HUES64 (cell line): ENCODE measurements around the gene SLC35E3.

Source experiments
- H3K27ac ChIP-seq: 2 replicates; pipeline ENCODE4 v1.7.0; 2013; ENCODE audit warnings: low read depth, low read length, inconsistent platforms
- H3K27me3 ChIP-seq: 2 replicates; pipeline ENCODE4 v1.6.1; 2013; ENCODE audit warnings: mild to moderate bottlenecking, low read length; ENCODE audit not compliant: insufficient read depth
- H3K36me3 ChIP-seq: 2 replicates; pipeline ENCODE4 v1.6.1; 2013; ENCODE audit warnings: mild to moderate bottlenecking, low read length; ENCODE audit not compliant: insufficient read depth
- H3K4me1 ChIP-seq: 2 replicates; pipeline ENCODE4 v1.6.1; 2013; ENCODE audit warnings: mild to moderate bottlenecking, low read length, moderate library complexity; ENCODE audit not compliant: insufficient read depth
- H3K4me3 ChIP-seq: 2 replicates; pipeline ENCODE4 v1.5.1; 2013; ENCODE audit warnings: mild to moderate bottlenecking, low read length, moderate library complexity
- H3K9ac ChIP-seq: 2 replicates; pipeline ENCODE4 v1.6.1; 2013; ENCODE audit warnings: mild to moderate bottlenecking, low read depth, low read length
- H3K9me3 ChIP-seq: 2 replicates; pipeline ENCODE4 v1.6.1; 2013; ENCODE audit warnings: low read depth, low read length; ENCODE audit not compliant: insufficient read depth
- WGBS: fragments of 150-250, 120-280 bp; methylation state at CpG from one replicate; pipeline ENCODE4 v1.1.7; 2013; ENCODE audit warnings: missing lambda C conversion rate; 5-methylcytosine and 5-hydroxymethylcytosine counted together

Gene SLC35E3

DNA sequence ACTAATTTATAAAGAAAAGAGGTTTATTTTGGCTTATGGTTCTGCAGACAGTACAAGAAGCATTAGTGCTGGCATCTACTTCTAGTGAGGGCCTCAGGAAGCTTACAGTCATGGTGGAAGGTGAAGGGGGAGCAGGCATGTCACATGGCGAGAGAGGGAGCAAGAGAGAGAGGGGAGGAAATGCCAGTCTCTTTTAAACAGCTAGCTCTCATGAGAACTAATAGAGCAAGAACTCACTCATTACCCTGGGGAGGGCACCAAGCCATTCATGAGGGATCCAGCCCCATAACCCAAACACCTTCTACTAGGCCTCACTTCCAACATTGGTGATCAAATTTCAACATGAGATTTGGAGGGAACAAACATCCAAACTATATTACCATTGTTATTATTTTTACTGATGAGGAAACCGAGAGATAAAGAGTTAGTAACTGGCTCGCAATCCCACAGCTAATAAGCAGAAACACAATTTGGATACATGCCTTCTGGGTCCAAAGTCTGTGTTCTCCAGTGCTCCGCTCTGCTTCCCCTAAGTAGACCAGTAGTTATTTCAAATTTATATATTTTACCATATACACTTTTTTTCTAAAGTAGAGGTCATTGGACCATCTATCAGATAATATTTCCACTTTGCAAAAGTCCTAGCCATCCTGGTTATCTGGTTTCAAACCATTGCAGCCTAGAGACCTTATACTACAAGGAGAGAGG is 9.7 kb downstream of the SLC35E3 start:
- Histone ChIP-seq H3K27ac (no peak overlapping the region), H3K27me3 (no peaks in the 10 kb centered on the region), H3K36me3 (peaks cover 75% of the 10 kb centered on the region), H3K4me3 (no peak overlapping the region), H3K4me1 (no peaks in the 10 kb centered on the region), H3K9me3 (no peaks in the 10 kb centered on the region), H3K9ac (no peak overlapping the region)
- WGBS, result 93% methylated on average over 3 of the region's 4 CpGs

DNA sequence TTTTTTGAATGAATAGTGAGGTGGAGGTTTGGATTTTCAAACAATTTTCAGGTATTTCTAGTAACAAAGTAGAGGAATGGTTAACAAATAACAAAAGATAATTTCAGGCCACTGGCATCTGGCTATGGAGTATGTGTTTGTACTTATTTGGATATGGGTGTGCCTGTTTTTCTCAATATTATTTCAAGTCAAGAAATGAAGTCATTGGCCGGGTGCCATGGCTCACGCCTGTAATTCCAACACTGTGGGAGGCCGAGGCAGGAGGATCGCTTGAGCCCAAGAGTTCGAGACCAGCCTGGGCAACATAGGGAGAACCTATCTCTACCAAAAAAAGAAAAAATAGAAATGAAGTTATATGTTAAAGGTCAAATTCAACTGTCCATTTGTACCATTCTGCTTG is 13.9 kb downstream of the SLC35E3 start:
- Histone ChIP-seq H3K27me3 (no peaks in the 10 kb centered on the region), H3K4me3 (no peak overlapping the region), H3K36me3 (peaks cover 78% of the 10 kb centered on the region), H3K4me1 (no peaks in the 10 kb centered on the region), H3K9ac (no peak overlapping the region), H3K9me3 (no peaks in the 10 kb centered on the region), H3K27ac (no peak overlapping the region)
- WGBS, result 98% methylated on average over 5 of the region's 5 CpGs

DNA sequence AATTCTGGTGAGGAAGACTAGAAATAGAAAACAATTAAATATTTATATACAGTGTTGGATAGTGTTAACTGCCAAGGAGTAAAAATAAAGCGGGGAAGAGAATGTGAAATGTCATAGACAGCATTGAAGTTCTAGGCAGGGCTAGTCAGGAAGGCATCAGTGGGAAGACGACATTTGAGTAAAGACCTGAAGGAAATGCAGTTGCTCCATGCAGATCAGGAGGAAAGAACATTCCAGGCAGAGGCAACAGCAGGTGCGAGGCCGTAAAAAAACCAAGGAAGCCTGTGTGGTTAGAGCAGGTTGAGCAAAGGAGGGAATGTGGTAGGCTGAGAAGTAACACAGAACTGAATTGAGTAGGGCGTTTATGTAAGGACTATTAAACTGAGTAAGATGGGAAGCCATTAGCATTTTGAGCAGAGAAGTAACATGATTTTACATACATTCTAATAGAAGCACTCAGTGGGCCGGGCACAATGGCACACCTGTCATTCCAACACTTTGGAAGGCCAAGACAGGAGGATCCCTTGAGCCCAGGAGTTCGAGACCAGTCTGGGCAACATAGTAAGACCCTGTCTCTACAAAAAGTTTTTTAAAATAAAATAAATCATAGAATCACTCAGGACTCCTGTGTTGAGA is 14.9 kb downstream of the SLC35E3 start:
- Histone ChIP-seq H3K4me1 (no peaks in the 10 kb centered on the region), H3K9me3 (no peaks in the 10 kb centered on the region), H3K36me3 (peaks cover 71% of the 10 kb centered on the region), H3K27me3 (no peaks in the 10 kb centered on the region), H3K4me3 (no peak overlapping the region), H3K9ac (no peak overlapping the region), H3K27ac (no peak overlapping the region)
- WGBS, result 88% methylated on average over 7 of the region's 7 CpGs

DNA sequence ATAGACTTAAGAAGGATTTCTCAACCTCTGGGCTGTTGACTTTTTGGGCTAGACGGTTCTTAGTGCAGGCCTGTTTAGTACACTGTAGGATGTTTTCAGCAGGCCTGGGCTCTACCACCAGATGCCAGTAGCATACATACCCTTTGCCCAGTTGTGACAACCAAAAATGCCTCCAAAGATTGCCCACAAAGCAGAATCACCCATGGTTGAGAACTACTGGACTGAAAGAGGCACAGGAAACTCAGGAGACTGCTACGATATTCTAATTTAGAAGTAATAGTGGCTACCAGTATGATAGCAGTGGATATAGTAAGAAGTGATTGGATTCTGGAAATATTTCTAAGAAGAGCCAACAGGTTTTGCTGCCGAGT is 15.5 kb downstream of the SLC35E3 start:
- H3K36me3 ChIP-seq, result peaks cover 68% of the 10 kb centered on the region
- no peaks in the 10 kb centered on the region for H3K9me3 ChIP-seq
- WGBS, result 93% methylated on average over 3 of the region's 3 CpGs
- H3K4me3 ChIP-seq, result no peak overlapping the region
- no peaks in the 10 kb centered on the region for H3K27me3 ChIP-seq
- no peak overlapping the region for H3K27ac ChIP-seq
- H3K9ac ChIP-seq, result no peak overlapping the region
- H3K4me1 ChIP-seq, result no peaks in the 10 kb centered on the region

DNA sequence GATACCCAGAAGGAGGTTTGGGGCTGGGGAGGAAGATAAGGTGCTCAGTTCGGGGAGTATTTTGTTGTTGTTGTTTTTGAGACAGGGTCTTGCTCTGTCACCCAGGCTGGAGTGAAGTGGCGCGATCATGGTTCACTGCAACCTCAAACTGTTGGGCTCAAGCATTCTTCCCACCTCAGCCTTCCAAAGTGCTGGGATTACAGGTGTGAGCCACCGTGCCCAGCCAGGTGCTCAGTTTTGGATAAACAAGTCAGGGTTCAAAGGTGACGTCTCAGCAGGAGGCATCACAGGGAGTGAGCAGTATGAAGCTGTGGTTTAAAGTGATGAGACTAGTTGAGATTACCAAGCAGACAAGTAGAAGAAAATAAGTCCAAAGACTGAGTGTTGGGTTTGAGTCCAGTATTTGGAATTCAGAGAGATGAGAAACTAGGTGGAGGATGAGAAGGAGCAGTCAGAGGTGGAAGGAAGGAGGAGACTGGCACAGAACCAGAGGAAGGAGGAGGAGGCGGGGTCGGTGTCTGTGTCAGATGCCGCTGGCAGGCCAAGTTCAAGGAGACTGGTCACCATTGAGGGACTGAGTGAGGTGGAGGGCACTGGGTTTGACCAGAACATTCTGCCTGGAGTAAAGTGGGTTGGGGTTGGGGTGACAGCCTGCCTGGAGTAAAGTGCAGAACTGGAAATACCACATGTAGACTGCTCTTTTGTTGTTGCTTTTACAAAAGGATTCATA is 16.1 kb downstream of the SLC35E3 start:
- Histone ChIP-seq H3K27me3 (no peaks in the 10 kb centered on the region), H3K4me1 (no peaks in the 10 kb centered on the region), H3K9me3 (no peaks in the 10 kb centered on the region), H3K27ac (no peak overlapping the region), H3K36me3 (peaks cover 69% of the 10 kb centered on the region), H3K4me3 (no peak overlapping the region), H3K9ac (no peak overlapping the region)
- WGBS, result 94% methylated on average over 8 of the region's 8 CpGs

DNA sequence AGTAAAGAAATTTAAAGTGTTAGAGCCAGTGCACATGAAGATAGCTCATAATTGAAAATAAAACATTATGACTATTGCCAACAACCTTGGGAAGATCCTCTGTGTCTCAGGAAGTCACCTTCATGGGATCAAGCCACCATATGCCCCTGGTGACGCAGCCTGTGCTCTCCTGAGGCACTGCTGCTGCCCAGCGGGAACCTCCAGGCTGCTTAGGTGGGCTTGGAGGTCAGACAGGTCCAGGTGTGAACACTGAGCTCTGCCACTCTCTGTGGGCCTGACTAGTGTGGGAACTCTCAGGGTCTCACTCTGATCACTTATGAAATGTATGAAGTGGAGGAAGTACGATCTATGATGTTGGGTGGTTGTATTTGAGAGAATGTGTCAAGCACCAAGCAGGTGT is 16.7 kb downstream of the SLC35E3 start:
- no peaks in the 10 kb centered on the region for H3K27me3 ChIP-seq
- no peak overlapping the region for H3K27ac ChIP-seq
- H3K36me3 ChIP-seq, result peaks cover 67% of the 10 kb centered on the region
- H3K9ac ChIP-seq, result no peak overlapping the region
- H3K4me3 ChIP-seq, result no peak overlapping the region
- H3K9me3 ChIP-seq, result no peaks in the 10 kb centered on the region
- H3K4me1 ChIP-seq, result no peaks in the 10 kb centered on the region
- WGBS, result 96% methylated on average over 3 of the region's 3 CpGs

DNA sequence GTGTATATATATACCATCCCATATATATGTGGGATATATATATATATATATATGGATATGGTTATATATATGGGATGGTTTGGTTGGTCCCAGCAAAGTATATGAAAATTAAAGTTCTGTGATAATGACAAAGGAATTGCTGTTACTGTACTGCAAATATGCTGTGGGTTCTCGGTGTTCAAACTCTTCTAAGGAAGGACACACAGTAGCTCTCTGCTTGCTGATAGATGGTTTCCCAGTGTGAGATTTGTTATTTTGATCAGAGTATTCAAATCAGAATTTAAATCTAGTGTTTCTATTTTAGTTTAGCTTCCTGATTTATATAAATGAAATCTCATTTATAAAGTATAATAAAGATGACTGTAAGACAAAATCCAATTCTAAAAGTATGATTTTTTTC is 19.7 kb downstream of the SLC35E3 start:
- no peak overlapping the region for H3K9ac ChIP-seq
- no peak overlapping the region for H3K4me3 ChIP-seq
- H3K27ac ChIP-seq, result no peak overlapping the region
- H3K9me3 ChIP-seq, result no peaks in the 10 kb centered on the region
- no peaks in the 10 kb centered on the region for H3K27me3 ChIP-seq
- WGBS, result 93% methylated on average over 1 of the region's 1 CpG
- no peaks in the 10 kb centered on the region for H3K4me1 ChIP-seq
- peaks cover 50% of the 10 kb centered on the region for H3K36me3 ChIP-seq

DNA sequence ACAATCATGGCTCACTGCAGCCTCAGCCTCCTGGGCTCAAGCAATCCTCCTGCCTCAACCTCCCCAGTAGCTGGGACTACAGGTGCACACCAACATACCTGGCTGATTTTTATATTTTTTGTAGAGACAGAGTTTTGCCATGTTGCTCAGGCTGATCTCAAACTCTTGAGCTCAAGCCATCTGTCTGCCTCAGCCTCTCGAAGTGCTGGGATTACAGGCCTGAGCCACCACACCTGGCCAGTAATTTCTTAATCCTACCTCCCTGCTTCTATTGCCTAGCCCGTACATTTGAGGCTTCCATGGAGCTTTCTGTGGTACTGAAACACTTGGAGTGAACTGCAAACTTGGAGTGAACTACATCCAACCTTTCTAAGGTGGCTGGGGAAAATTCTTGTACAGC is 20.7 kb downstream of the SLC35E3 start:
- Histone ChIP-seq H3K4me1 (no peaks in the 10 kb centered on the region), H3K27ac (no peak overlapping the region), H3K9ac (no peak overlapping the region), H3K36me3 (peaks cover 45% of the 10 kb centered on the region), H3K27me3 (no peaks in the 10 kb centered on the region), H3K4me3 (no peak overlapping the region), H3K9me3 (no peaks in the 10 kb centered on the region)
- WGBS, result 97% methylated on average over 2 of the region's 2 CpGs

DNA sequence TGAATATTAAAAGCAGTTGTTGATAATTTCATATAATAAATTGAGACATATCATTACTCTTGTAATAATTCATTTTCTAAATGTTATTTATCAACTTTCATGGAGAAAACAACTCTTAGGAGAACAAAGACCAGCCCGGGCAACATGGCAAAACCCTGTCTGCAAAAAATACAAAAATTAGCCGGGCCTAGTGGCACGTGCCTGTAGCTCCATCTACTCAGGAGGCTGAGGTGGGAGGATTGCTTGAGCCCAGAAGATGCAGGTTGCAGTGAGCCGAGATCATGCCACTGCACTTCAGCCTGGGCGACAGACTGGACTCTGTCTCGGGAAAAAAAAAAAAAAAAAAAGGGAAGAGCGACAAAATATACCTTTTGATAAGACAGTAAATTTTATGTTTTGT is 21.2 kb downstream of the SLC35E3 start:
- H3K27ac ChIP-seq, result no peak overlapping the region
- no peaks in the 10 kb centered on the region for H3K9me3 ChIP-seq
- peaks cover 42% of the 10 kb centered on the region for H3K36me3 ChIP-seq
- no peak overlapping the region for H3K9ac ChIP-seq
- no peaks in the 10 kb centered on the region for H3K4me1 ChIP-seq
- H3K4me3 ChIP-seq, result no peak overlapping the region
- 98% methylated on average over 6 of the region's 7 CpGs for WGBS
- H3K27me3 ChIP-seq, result no peaks in the 10 kb centered on the region

DNA sequence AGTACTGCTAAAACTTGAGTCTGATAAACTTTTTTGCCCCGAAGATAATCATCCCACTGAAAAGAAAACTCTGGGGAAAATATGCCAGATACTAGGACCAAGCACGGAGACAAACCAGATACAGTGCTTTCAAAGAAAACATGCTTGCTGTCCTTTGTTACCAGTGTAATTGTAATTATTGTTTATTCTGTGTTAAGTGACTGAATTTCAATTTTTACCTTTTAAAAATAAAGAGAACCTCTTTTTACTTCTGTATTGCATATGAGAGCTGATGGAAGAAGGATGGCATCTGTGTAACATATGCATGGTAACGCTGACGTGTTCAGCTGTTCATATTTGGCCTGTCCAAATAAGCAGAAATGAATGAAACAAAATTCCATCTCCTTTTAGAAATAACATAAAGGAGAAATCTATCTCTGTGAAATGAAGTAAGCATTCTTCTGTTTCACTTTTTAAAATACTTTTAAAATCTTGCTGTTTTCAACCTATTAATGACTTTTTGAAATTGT is 22.5 kb downstream of the SLC35E3 start:
- peaks cover 30% of the 10 kb centered on the region for H3K36me3 ChIP-seq
- no peaks in the 10 kb centered on the region for H3K27me3 ChIP-seq
- no peak overlapping the region for H3K9ac ChIP-seq
- H3K4me3 ChIP-seq, result no peak overlapping the region
- no peaks in the 10 kb centered on the region for H3K4me1 ChIP-seq
- WGBS, result 96% methylated on average over 4 of the region's 4 CpGs
- H3K27ac ChIP-seq, result no peak overlapping the region
- no peaks in the 10 kb centered on the region for H3K9me3 ChIP-seq

DNA sequence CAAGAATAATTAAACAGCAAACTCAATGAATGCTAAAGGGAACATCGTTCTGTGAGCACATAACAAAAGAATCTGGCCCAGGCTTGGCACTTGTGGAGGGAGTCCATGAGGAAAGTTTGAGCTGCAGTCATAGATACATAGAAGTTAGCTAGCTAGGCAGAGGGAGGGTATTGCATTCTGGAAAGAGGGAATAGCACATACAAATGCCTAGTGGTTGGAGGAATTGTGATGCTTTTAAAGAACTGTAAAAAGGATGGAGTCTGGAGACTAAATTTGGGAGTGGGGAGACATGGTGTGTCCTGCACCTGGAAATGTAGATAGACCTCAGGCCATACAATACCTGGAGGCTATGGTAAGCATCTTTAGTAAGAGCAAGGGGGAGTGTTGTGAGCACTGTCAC is 24.0 kb downstream of the SLC35E3 start:
- 92% methylated on average over 1 of the region's 1 CpG for WGBS

More for the DNA sequence above, 24.0 kb downstream of the SLC35E3 start:
- Histone ChIP-seq H3K27ac (no peak overlapping the region), H3K27me3 (no peaks in the 10 kb centered on the region), H3K9ac (no peak overlapping the region), H3K36me3 (peaks cover 17% of the 10 kb centered on the region), H3K4me1 (no peaks in the 10 kb centered on the region), H3K9me3 (no peaks in the 10 kb centered on the region), H3K4me3 (no peak overlapping the region)
